GM12878 (cell line): ENCODE data around the gene USP36. TPM values are rescaled to one million over a fixed set of nuclear protein-coding genes. Genes with fewer than 3 reads are reported as not detected.

Experiments used
- ATAC-seq: fragments of 200-7000 bp; cut with Tn5 transposase; 3 replicates; pipeline ENCODE4 v1.9.1; 2020; ENCODE audit warnings: mild to moderate bottlenecking, moderate library complexity
- BruUV-seq: library from RNA; stranded (reverse); fragments of 400-500 nt; replicated peaks from 2 replicates; lab custom pipeline; 2021; lab: Mats Ljungman, UMichigan
- CTCF ChIA-PET: fragments of 300-600 bp; sonication (Branson Sonifier 250); formaldehyde crosslinking; extraction: SDS; loops from one replicate; lab custom pipeline; 2021; ENCODE audit warnings: inconsistent platforms; lab: Yijun Ruan, JAX
- POLR2A ChIA-PET: fragments of 350-600 bp; formaldehyde crosslinking; extraction: SDS; loops from one replicate; lab custom pipeline; 2021; ENCODE audit warnings: inconsistent platforms; lab: Charles Lee
- RAD21 ChIA-PET: fragments of 300-600 bp; sonication (Branson Sonifier 250); formaldehyde crosslinking; loops from one replicate; lab custom pipeline; 2023; ENCODE audit warnings: antibody characterized with exemption; ENCODE audit not compliant: unreplicated experiment; lab: Charles Lee
- SMC1A ChIA-PET: fragments of 300-600 bp; sonication (Branson Sonifier 250); formaldehyde crosslinking; loops from one replicate; lab custom pipeline; 2023; ENCODE audit not compliant: unreplicated experiment, uncharacterized antibody; lab: Charles Lee
- DNase-seq: peaks from one replicate; pipeline ENCODE4 v3.0.0-alpha.2; 2011; ENCODE audit warnings: low read depth, low spot score
- FAIRE-seq: peaks from 3 replicates; lab custom pipeline; 2011; peaks lifted over from hg19 to GRCh38; lab: Jason Lieb, UNC
- H2AFZ ChIP-seq: 2 replicates; pipeline ENCODE4 v1.6.0; 2011; ENCODE audit warnings: low read depth, low read length, control low read depth; ENCODE audit not compliant: control insufficient read depth
- H3K27ac ChIP-seq: 2 replicates; pipeline ENCODE4 v1.5.1; 2011; ENCODE audit warnings: control low read depth; ENCODE audit not compliant: control insufficient read depth, insufficient read depth
- H3K27me3 ChIP-seq, 2 experiments: replicated peaks in 1 of 2; 2 replicates each; pipeline versions ENCODE4 v1.6.0 to v1.6.1; 2011; ENCODE audit warnings: low read length in 1 of 2; ENCODE audit not compliant: control insufficient read depth in 2 of 2, insufficient read depth in 2 of 2
- H3K36me3 ChIP-seq, 2 experiments: 2 replicates each; pipeline ENCODE4 v1.5.1; 2011; ENCODE audit warnings: low read length in 1 of 2; ENCODE audit not compliant: control insufficient read depth in 2 of 2, insufficient read depth in 2 of 2
- H3K4me1 ChIP-seq: 2 replicates; pipeline ENCODE4 v1.6.1; 2011; ENCODE audit warnings: mild to moderate bottlenecking, low read length, moderate library complexity, mixed read lengths; ENCODE audit not compliant: control insufficient read depth, insufficient read depth
- H3K4me2 ChIP-seq: 2 replicates; pipeline ENCODE4 v1.6.0; 2011; ENCODE audit warnings: control low read depth; ENCODE audit not compliant: control insufficient read depth, insufficient read depth
- H3K4me3 ChIP-seq: fragments of 200-600 bp; sonication (generic); 2 replicates; pipeline ENCODE4 v1.5.1; 2016
- H3K79me2 ChIP-seq: 2 replicates; pipeline ENCODE4 v1.6.0; 2011; ENCODE audit warnings: low read length; ENCODE audit not compliant: control insufficient read depth, insufficient read depth
- H3K9ac ChIP-seq: 2 replicates; pipeline ENCODE4 v1.8.0; 2011; ENCODE audit warnings: low read length, control low read depth, mixed read lengths; ENCODE audit not compliant: control insufficient read depth, insufficient read depth
- H3K9me3 ChIP-seq: replicated peaks from 3 replicates; pipeline ENCODE4 v1.5.1; 2011; ENCODE audit warnings: mild to moderate bottlenecking, low read length; ENCODE audit not compliant: control insufficient read depth, insufficient read depth
- H4K20me1 ChIP-seq: 2 replicates; pipeline ENCODE4 v1.6.0; 2011; ENCODE audit not compliant: control insufficient read depth, insufficient read depth
- BACH1 ChIP-seq: fragments of 450-650 bp; IDR thresholded peaks from 2 replicates; pipeline ENCODE4 v1.6.1; 2017; ENCODE audit warnings: mild to moderate bottlenecking, borderline replicate concordance
- CBX3 ChIP-seq: fragments of 200-600 bp; sonication (generic); IDR thresholded peaks from 2 replicates; pipeline ENCODE4 v1.6.1; 2016; ENCODE audit warnings: low read depth, borderline replicate concordance
- CEBPZ ChIP-seq: fragments of 150-350 bp; IDR thresholded peaks from 2 replicates; pipeline ENCODE4 v1.6.1; 2016; ENCODE audit warnings: low read depth, low read length
- FOS ChIP-seq: IDR thresholded peaks from 3 replicates; pipeline ENCODE4 v1.6.1; 2011; ENCODE audit warnings: borderline replicate concordance; ENCODE audit not compliant: insufficient read length; ENCODE audit errors: extremely low read depth
- FOXK2 ChIP-seq: fragments of 450-650 bp; IDR thresholded peaks from 2 replicates; pipeline ENCODE4 v1.6.1; 2017; ENCODE audit warnings: mild to moderate bottlenecking, moderate library complexity
- FOXM1 ChIP-seq: IDR thresholded peaks from 2 replicates; pipeline ENCODE4 v1.6.1; 2012; ENCODE audit warnings: low read depth, mild to moderate bottlenecking, inconsistent platforms, low read length, moderate library complexity
- GABPA ChIP-seq: IDR thresholded peaks from 2 replicates; pipeline ENCODE4 v1.6.1; 2014; ENCODE audit warnings: antibody characterized with exemption, low read depth, mild to moderate bottlenecking, inconsistent platforms
- GATAD2B ChIP-seq: fragments of 450-650 bp; conservative IDR thresholded peaks from 2 replicates; pipeline ENCODE4 v1.6.1; 2017; ENCODE audit warnings: low read depth, mild to moderate bottlenecking, moderate library complexity
- HDAC2 ChIP-seq: fragments of 200-600 bp; sonication (generic); IDR thresholded peaks from 2 replicates; pipeline ENCODE4 v1.6.1; 2017
- JUNB ChIP-seq: IDR thresholded peaks from 2 replicates; pipeline ENCODE4 v1.6.1; 2016; ENCODE audit warnings: antibody characterized with exemption, mild to moderate bottlenecking
- PML ChIP-seq: IDR thresholded peaks from 2 replicates; pipeline ENCODE4 v1.6.1; 2012; ENCODE audit warnings: low read length, inconsistent platforms
- RB1 ChIP-seq: fragments of 450-650 bp; formaldehyde crosslinking; IDR thresholded peaks from 2 replicates; pipeline ENCODE4 v1.6.1; 2017; ENCODE audit warnings: mild to moderate bottlenecking, borderline replicate concordance
- RUNX3 ChIP-seq: IDR thresholded peaks from 2 replicates; pipeline ENCODE4 v1.6.1; 2012; ENCODE audit warnings: low read length, inconsistent platforms
- SP1 ChIP-seq: IDR thresholded peaks from one replicate; pipeline ENCODE4 v1.6.1; 2011; ENCODE audit warnings: low read depth, low read length
- SPI1 ChIP-seq: IDR thresholded peaks from 2 replicates; pipeline ENCODE4 v1.6.1; 2011; ENCODE audit warnings: low read depth, mild to moderate bottlenecking, low read length, moderate library complexity, borderline replicate concordance; ENCODE audit not compliant: insufficient read depth
- WRNIP1 ChIP-seq: IDR thresholded peaks from 2 replicates; pipeline ENCODE4 v1.6.1; 2011; ENCODE audit warnings: low read depth, low read length, improper control_type of control experiment, borderline replicate concordance
- ZNF24 ChIP-seq: fragments of 450-650 bp; IDR thresholded peaks from 2 replicates; pipeline ENCODE4 v1.6.1; 2017; ENCODE audit warnings: antibody characterized with exemption, mild to moderate bottlenecking
- ZNF592 ChIP-seq: fragments of 450-650 bp; IDR thresholded peaks from 2 replicates; pipeline ENCODE4 v1.6.1; 2017; ENCODE audit warnings: mild to moderate bottlenecking, moderate library complexity
- ZNF622 ChIP-seq: fragments of 450-650 bp; IDR thresholded peaks from 2 replicates; pipeline ENCODE4 v1.6.1; 2017; ENCODE audit warnings: mild to moderate bottlenecking, inconsistent platforms
- WGBS: methylation state at CpG from one replicate; pipeline ENCODE4 v1.1.6; 2016; ENCODE audit warnings: low lambda C conversion rate; ENCODE audit not compliant: insufficient replicate concordance, insufficient coverage; ENCODE audit errors: missing lambda C conversion rate; 5-methylcytosine and 5-hydroxymethylcytosine counted together
- in situ Hi-C: fragments of 300-500 bp; cut with MboI; formaldehyde crosslinking; loops from 9 replicates; pipeline ENCODE4 v1.14.3; 2018; ENCODE audit warnings: mixed read lengths
- intact Hi-C: fragments of 100-400 bp; cut with micrococcal nuclease; formaldehyde crosslinking; loops from one replicate; pipeline ENCODE4 v1.14.2; 2022; ENCODE audit not compliant: unreplicated experiment
- polyA plus RNA-seq, 11 experiments: library from polyadenylated mRNA; depleted of rRNA in 4 of 11; unstranded in 6 of 11; stranded (reverse) in 5 of 11; fragments of >200 nt; fragmentation: Nextera tagmentation in 4 of 11; fragmentation: Illumina TruSeq in 1 of 11; extraction: Ambion mirVana in 4 of 11; extraction: Trizol in 1 of 11; gene quantifications; 1 replicate in 1 of 11; 2 replicates in 10 of 11; pipeline versions ENCODE4 v1.2.1 to v1.2.3, GENCODE V29; 2011 to 2016; ENCODE audit warnings: inconsistent platforms in 2 of 11, missing spikeins in 2 of 11, low read depth in 1 of 11
- total RNA-seq, 4 experiments: library from RNA; depleted of rRNA in 3 of 4; stranded (reverse); fragments of >200 nt in 3 of 4; fragmentation: Illumina TruSeq in 1 of 4; extraction: Trizol in 1 of 4; gene quantifications; 2 replicates each; pipeline versions ENCODE4 v1.2.1 to v1.2.3, GENCODE V29; 2013 to 2021

Gene USP36
- total and polyA plus RNA-seq, 10 of the 15 experiments (the other 5 are each of a cell fraction or from before 2014, with no cell fraction given): 7.2 to 65.7 (median 33.6) TPM

- no peaks in the 10 kb centered on the region for H4K20me1 ChIP-seq
- in situ Hi-C loops: no loop called here
- H3K4me2 ChIP-seq: no peak overlapping the region
- ChIA-PET RAD21 (interaction anchor here (0.8 kb wide), 1 partner anchor 104 kb away, joined by 3 read pairs; no protein-coding TSS in a partner anchor), POLR2A (no interaction called here), CTCF (interaction anchor here (1.6 to 7.1 kb wide), 2 partner anchors 23 to 104 kb away, joined by 3 to 59 read pairs; no protein-coding TSS in a partner anchor), SMC1A (no interaction called here)
- TF ChIP-seq FOXM1 (no peak), JUNB (no peak), GATAD2B (no peak), ZNF592 (no peak), GABPA (no peak), FOS (no peak), CEBPZ (no peak), CBX3 (no peak), WRNIP1 (no peak), HDAC2 (no peak), FOXK2 (no peak), RUNX3 (no peak), PML (no peak), ZNF622 (no peak), ZNF24 (no peak), BACH1 (no peak), SP1 (no peak), SPI1 (no peak), RB1 (no peak)
- H2AFZ ChIP-seq: no peak overlapping the region
- H3K9ac ChIP-seq: no peak overlapping the region
- H3K36me3 ChIP-seq: no peaks in the 10 kb centered on the region
- no peak overlapping the region for H3K27ac ChIP-seq
- no peak overlapping the region for H3K4me3 ChIP-seq
- intact Hi-C loops: no loop called here
- ATAC-seq: no peak
- 0 out of 4 replicates have a peak, but pooled peaks cover 0 to 1% of the 10 kb centered on the region in 2 experiments for H3K27me3 ChIP-seq
- no peaks in the 10 kb centered on the region for H3K4me1 ChIP-seq
- BruUV-seq: no TSS peak
- no peak for FAIRE-seq
- no peak for DNase-seq
- no peaks in the 10 kb centered on the region for H3K79me2 ChIP-seq
- no peaks in the 10 kb centered on the region for H3K9me3 ChIP-seq
- 29% methylated on average over 7 of the region's 7 CpGs for WGBS
Measured at GRCh38 chr17:78868391-78868790, 27.8 kb upstream of the USP36 start.
